GM12892 (cell line): ENCODE data around the gene ASCL4.

Source experiments
- POLR2A ChIP-seq: IDR thresholded peaks from 2 replicates; pipeline ENCODE4 v1.6.1; 2011; ENCODE audit warnings: low read depth, low read length, control low read depth
- POLR2AphosphoS5 ChIP-seq: IDR thresholded peaks from 2 replicates; pipeline ENCODE4 v1.6.1; 2011; ENCODE audit warnings: low read depth, low read length, control low read depth

DNA sequence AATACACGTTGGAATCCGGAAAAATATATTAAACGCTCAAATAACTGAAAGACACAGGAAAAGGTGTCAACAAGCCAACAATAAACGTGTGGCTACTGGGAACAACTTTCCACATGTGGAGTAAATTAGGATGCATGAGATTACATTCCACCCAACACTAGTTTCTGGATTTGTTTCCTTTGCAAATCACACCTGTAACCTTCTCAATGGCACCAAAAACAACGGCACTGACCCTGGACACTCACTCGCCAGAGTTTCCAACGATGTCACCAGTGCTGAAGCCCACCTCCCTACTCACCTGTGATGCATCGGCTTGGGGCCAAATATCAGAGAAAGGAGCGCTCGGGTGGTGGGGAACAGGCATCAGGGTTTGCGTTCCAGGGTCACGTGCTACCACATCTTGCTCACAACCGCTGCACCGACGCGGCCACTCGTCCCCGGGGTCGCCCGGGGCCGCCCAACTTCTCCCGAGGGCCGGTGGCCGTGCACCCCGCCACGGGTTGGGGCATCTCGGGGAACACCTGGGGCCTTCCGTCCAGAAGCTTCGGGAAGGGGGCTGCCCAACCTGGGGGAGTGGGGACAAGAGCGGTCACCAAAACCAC is 14.2 kb upstream of the ASCL4 start:
- TF ChIP-seq POLR2A (no peak), POLR2AphosphoS5 (no peak)
